KMS-11 (cell line): ENCODE results near the gene OBSCN.

Experiments used
- H2AFZ ChIP-seq: fragments of 200-600 bp; sonication (generic); 2 replicates; pipeline ENCODE4 v1.6.1; 2016; ENCODE audit warnings: antibody characterized with exemption, mixed run types, low read depth
- H3K27ac ChIP-seq: fragments of 200-600 bp; sonication (generic); 2 replicates; pipeline ENCODE4 v1.6.1; 2016; ENCODE audit warnings: mild to moderate bottlenecking, mixed run types
- H3K27me3 ChIP-seq: fragments of 200-600 bp; sonication (generic); 2 replicates; pipeline ENCODE4 v1.6.1; 2017; ENCODE audit warnings: mild to moderate bottlenecking, low read depth, mixed run types, moderate library complexity; ENCODE audit not compliant: insufficient read depth
- H3K36me3 ChIP-seq: fragments of 200-600 bp; sonication (generic); 2 replicates; pipeline ENCODE4 v1.6.1; 2017; ENCODE audit warnings: mild to moderate bottlenecking, mixed run types; ENCODE audit not compliant: insufficient read depth
- H3K4me1 ChIP-seq: fragments of 200-600 bp; sonication (generic); 2 replicates; pipeline ENCODE4 v1.6.1; 2016; ENCODE audit warnings: mild to moderate bottlenecking, low read depth, mixed run types; ENCODE audit not compliant: poor library complexity, severe bottlenecking
- H3K4me2 ChIP-seq: fragments of 200-600 bp; sonication (generic); 2 replicates; pipeline ENCODE4 v1.7.0; 2016; ENCODE audit warnings: mild to moderate bottlenecking, mixed run types
- H3K4me3 ChIP-seq: fragments of 200-600 bp; sonication (generic); IDR thresholded peaks from 2 replicates; pipeline ENCODE4 v1.6.1; 2017; ENCODE audit warnings: low read depth, low read length, mixed read lengths; ENCODE audit not compliant: insufficient read depth
- H3K79me2 ChIP-seq: fragments of 200-600 bp; sonication (generic); 2 replicates; pipeline ENCODE4 v1.6.1; 2016; ENCODE audit warnings: low read depth, mixed run types; ENCODE audit not compliant: insufficient read depth
- H3K9ac ChIP-seq: fragments of 200-600 bp; sonication (generic); 2 replicates; pipeline ENCODE4 v1.6.1; 2016; ENCODE audit warnings: mild to moderate bottlenecking, mixed run types
- H4K20me1 ChIP-seq: fragments of 200-600 bp; sonication (generic); 2 replicates; pipeline ENCODE4 v1.6.1; 2016; ENCODE audit warnings: mild to moderate bottlenecking, mixed run types; ENCODE audit not compliant: insufficient read depth
- TF ChIP-seq, protein P1 (sequence below): fragments of 200-600 bp; sonication (generic); conservative IDR thresholded peaks from 2 replicates; pipeline ENCODE4 v1.6.1; 2017; ENCODE audit warnings: low read depth, mild to moderate bottlenecking, antibody characterized with exemption, low read length, moderate library complexity, mixed read lengths

Gene OBSCN

DNA sequence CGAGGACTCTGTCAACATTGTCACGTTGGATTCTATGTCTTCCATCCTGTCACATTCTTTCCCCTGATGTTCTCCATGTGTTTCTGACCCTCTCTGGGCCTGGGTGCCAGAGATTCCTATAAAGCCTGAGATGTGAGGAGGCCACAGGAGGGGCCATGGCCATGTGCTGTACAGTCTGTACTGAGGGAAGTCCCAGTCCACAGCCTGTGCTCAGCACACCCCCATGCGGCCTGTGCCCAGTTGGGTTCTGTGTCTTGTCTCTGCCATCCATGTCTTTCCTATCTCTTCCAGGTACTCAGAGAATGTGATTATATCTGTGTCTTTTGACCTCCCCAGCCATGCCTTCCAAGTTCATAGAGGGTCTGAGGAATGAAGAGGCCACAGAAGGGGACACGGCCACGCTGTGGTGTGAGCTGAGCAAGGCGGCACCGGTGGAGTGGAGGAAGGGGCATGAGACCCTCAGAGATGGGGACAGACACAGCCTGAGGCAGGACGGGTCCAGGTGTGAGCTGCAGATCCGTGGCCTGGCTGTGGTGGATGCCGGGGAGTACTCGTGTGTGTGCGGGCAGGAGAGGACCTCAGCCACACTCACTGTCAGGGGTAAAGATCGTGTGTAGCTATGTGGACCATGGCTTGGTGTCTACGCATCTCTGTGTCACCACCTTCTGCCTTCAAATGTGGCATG lies 86.1 kb downstream of the OBSCN start:
- no peak overlapping the region for H3K27ac ChIP-seq
- no peak overlapping the region for H3K4me2 ChIP-seq
- H3K27me3 ChIP-seq = no peaks in the 10 kb centered on the region
- no peaks in the 10 kb centered on the region for H3K79me2 ChIP-seq
- no peak overlapping the region for H3K4me3 ChIP-seq
- H2AFZ ChIP-seq = no peak overlapping the region
- H3K36me3 ChIP-seq = no peaks in the 10 kb centered on the region
- no peak overlapping the region for H3K9ac ChIP-seq
- no peaks in the 10 kb centered on the region for H3K4me1 ChIP-seq
- TF ChIP-seq, protein P1, sequence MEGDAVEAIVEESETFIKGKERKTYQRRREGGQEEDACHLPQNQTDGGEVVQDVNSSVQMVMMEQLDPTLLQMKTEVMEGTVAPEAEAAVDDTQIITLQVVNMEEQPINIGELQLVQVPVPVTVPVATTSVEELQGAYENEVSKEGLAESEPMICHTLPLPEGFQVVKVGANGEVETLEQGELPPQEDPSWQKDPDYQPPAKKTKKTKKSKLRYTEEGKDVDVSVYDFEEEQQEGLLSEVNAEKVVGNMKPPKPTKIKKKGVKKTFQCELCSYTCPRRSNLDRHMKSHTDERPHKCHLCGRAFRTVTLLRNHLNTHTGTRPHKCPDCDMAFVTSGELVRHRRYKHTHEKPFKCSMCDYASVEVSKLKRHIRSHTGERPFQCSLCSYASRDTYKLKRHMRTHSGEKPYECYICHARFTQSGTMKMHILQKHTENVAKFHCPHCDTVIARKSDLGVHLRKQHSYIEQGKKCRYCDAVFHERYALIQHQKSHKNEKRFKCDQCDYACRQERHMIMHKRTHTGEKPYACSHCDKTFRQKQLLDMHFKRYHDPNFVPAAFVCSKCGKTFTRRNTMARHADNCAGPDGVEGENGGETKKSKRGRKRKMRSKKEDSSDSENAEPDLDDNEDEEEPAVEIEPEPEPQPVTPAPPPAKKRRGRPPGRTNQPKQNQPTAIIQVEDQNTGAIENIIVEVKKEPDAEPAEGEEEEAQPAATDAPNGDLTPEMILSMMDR = no peak
- H4K20me1 ChIP-seq = no peaks in the 10 kb centered on the region

DNA sequence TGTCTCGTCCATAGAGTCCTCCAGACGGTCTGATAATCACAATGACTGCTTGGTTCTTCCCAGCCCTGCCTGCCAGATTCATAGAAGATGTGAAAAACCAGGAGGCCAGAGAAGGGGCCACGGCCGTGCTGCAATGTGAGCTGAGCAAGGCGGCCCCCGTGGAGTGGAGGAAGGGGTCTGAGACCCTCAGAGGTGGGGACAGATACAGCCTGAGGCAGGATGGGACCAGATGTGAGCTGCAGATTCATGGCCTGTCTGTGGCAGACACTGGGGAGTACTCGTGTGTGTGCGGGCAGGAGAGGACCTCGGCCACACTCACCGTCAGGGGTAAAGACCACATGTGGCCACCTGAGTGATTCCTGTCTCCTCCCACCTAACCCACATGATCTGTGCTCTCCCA lies 86.9 kb downstream of the OBSCN start:
- no peaks in the 10 kb centered on the region for H3K27me3 ChIP-seq
- no peak overlapping the region for H3K4me3 ChIP-seq
- H3K4me1 ChIP-seq = no peaks in the 10 kb centered on the region
- H4K20me1 ChIP-seq = no peaks in the 10 kb centered on the region
- H3K9ac ChIP-seq = no peak overlapping the region
- H3K27ac ChIP-seq = no peak overlapping the region
- TF ChIP-seq, protein P1 = no peak
- H3K36me3 ChIP-seq = no peaks in the 10 kb centered on the region
- no peaks in the 10 kb centered on the region for H3K79me2 ChIP-seq
- no peak overlapping the region for H2AFZ ChIP-seq
- no peak overlapping the region for H3K4me2 ChIP-seq

DNA sequence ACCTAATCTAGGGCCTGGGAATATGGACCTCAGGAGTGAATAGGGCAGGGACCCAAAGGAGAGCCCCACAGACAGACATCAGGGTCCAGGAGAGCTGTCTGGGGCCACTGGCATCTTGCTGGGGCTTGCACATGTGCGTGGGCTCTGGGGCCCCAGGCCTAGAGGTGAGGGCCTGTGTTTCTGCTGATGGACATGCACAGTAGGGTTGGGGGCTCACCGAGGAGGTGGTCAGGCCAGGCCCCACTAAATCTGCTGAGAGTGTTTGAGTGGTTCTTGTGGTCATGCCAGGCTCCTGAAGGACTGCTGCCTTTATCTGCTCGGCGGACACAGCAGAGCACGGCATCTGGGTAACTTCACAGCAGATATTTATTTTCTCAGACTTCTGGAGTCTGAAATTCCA lies 87.4 kb downstream of the OBSCN start:
- no peaks in the 10 kb centered on the region for H3K36me3 ChIP-seq
- H3K4me2 ChIP-seq = no peak overlapping the region
- H3K27me3 ChIP-seq = no peaks in the 10 kb centered on the region
- H3K27ac ChIP-seq = no peak overlapping the region
- H3K4me3 ChIP-seq = no peak overlapping the region
- TF ChIP-seq, protein P1 = no peak
- H3K4me1 ChIP-seq = no peaks in the 10 kb centered on the region
- H2AFZ ChIP-seq = no peak overlapping the region
- no peaks in the 10 kb centered on the region for H4K20me1 ChIP-seq
- H3K79me2 ChIP-seq = no peaks in the 10 kb centered on the region
- no peak overlapping the region for H3K9ac ChIP-seq

DNA sequence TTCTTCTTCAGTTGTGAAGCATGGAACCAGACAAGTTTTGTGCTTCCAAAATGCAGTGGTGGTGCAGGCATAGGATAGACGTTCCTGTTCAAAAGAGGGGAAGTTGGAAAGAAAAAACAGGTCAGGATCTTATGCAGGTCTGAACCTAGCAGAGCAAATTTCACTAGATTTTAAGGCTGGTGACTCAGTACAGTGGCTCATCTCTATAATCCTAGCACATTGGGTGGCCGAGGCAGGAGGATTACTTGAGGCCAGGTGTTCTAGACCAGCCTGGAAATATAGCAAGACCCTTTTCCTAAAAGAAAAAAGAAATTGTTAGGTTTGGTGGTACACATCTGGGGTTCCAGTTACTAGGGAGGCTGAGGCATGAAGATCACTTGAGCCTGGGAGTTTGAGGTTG lies 88.1 kb downstream of the OBSCN start:
- no peaks in the 10 kb centered on the region for H3K27me3 ChIP-seq
- no peak overlapping the region for H3K4me3 ChIP-seq
- H4K20me1 ChIP-seq = no peaks in the 10 kb centered on the region
- H2AFZ ChIP-seq = no peak overlapping the region
- H3K36me3 ChIP-seq = no peaks in the 10 kb centered on the region
- H3K27ac ChIP-seq = no peak overlapping the region
- H3K4me1 ChIP-seq = no peaks in the 10 kb centered on the region
- no peak overlapping the region for H3K9ac ChIP-seq
- TF ChIP-seq, protein P1 = no peak
- no peak overlapping the region for H3K4me2 ChIP-seq
- H3K79me2 ChIP-seq = no peaks in the 10 kb centered on the region
